Neural crest cell (in vitro differentiated cells): ENCODE measurements around the gene PCBP4. TPM values are rescaled to one million over a fixed set of nuclear protein-coding genes. Genes with fewer than 3 reads are reported as not detected.
A peak's percentile ranks its signal among the peaks of the same experiment; 100 is the strongest.

ENCODE experiments used
- DNase-seq: peaks from one replicate; pipeline ENCODE4 v3.0.0; 2021; ENCODE audit warnings: low read depth, mixed read lengths, low spot score
- H3K27ac Mint-ChIP-seq: one replicate; pipeline ENCODE4 v1.8.0; 2021; ENCODE audit warnings: mild to moderate bottlenecking, mixed read lengths; ENCODE audit not compliant: unreplicated experiment
- H3K27me3 Mint-ChIP-seq: 2 replicates; pipeline ENCODE4 v1.8.0; 2021; ENCODE audit warnings: low read depth, mild to moderate bottlenecking, mixed read lengths
- H3K36me3 Mint-ChIP-seq: 2 replicates; pipeline ENCODE4 v1.8.0; 2021; ENCODE audit warnings: low read depth, mild to moderate bottlenecking, mixed read lengths
- H3K4me1 Mint-ChIP-seq: 2 replicates; pipeline ENCODE4 v1.8.0; 2021; ENCODE audit warnings: mixed read lengths
- H3K4me3 Mint-ChIP-seq: one replicate; pipeline ENCODE4 v1.8.0; 2021; ENCODE audit warnings: mild to moderate bottlenecking, mixed read lengths
- H3K9me3 Mint-ChIP-seq: 2 replicates; pipeline ENCODE4 v1.8.0; 2021; ENCODE audit warnings: mixed read lengths
- CTCF ChIP-seq: fragments of 200-600 bp; sonication (generic); conservative IDR thresholded peaks from 2 replicates; pipeline ENCODE4 v1.5.0; 2021; ENCODE audit warnings: antibody characterized with exemption, mild to moderate bottlenecking
- total RNA-seq: library from RNA; stranded (reverse); gene quantifications from 2 replicates; pipeline ENCODE4 v1.2.1, GENCODE V29; 2021

PCBP4 gene
- total RNA-seq, 1 donor from 2014 or later, result 235 TPM

GRCh38 chr3:52004906-52005395 is 37.7 kb upstream of the PCBP4 start:
- H3K4me1 Mint-ChIP-seq, result peaks cover 46% of the 10 kb centered on the region
- H3K27me3 Mint-ChIP-seq, result peaks cover 5% of the 10 kb centered on the region
- H3K36me3 Mint-ChIP-seq, result no peaks in the 10 kb centered on the region
- peak overlapping the region; percentile 62 for H3K27ac Mint-ChIP-seq
- no peak for TF ChIP-seq CTCF
- no peaks in the 10 kb centered on the region for H3K9me3 Mint-ChIP-seq
- peak overlapping the region; percentile 19 for H3K4me3 Mint-ChIP-seq
- DNase-seq, result no peak

GRCh38 chr3:52004163-52004787 is 37.0 kb upstream of the PCBP4 start:
- Mint-ChIP-seq H3K4me1 (peaks cover 46% of the 10 kb centered on the region), H3K36me3 (no peaks in the 10 kb centered on the region), H3K27me3 (peaks cover 11% of the 10 kb centered on the region), H3K9me3 (no peaks in the 10 kb centered on the region), H3K27ac (no peak overlapping the region), H3K4me3 (peak overlapping the region; percentile 27)
- peak; percentile 62 for TF ChIP-seq CTCF
- DNase-seq, result peak; percentile 65

- H3K4me1 Mint-ChIP-seq, result peaks cover 46% of the 10 kb centered on the region
- H3K27ac Mint-ChIP-seq, result peak overlapping the region; percentile 78
- H3K36me3 Mint-ChIP-seq, result no peaks in the 10 kb centered on the region
- no peak for TF ChIP-seq CTCF
- no peaks in the 10 kb centered on the region for H3K9me3 Mint-ChIP-seq
- peaks cover 21% of the 10 kb centered on the region for H3K27me3 Mint-ChIP-seq
- peak overlapping the region; percentile 54 for H3K4me3 Mint-ChIP-seq
- DNase-seq, result no peak
Measured at GRCh38 chr3:52002748-52003147, 35.5 kb upstream of the PCBP4 start.

GRCh38 chr3:52001443-52001974 is 34.3 kb upstream of the PCBP4 start:
- H3K27me3 Mint-ChIP-seq, result peaks cover 26% of the 10 kb centered on the region
- peak; percentile 77 for DNase-seq
- H3K36me3 Mint-ChIP-seq, result no peaks in the 10 kb centered on the region
- peak; percentile 97 for TF ChIP-seq CTCF
- H3K9me3 Mint-ChIP-seq, result no peaks in the 10 kb centered on the region
- H3K4me3 Mint-ChIP-seq, result peak overlapping the region; percentile 19
- peaks cover 52% of the 10 kb centered on the region for H3K4me1 Mint-ChIP-seq
- H3K27ac Mint-ChIP-seq, result no peak overlapping the region

- Mint-ChIP-seq H3K4me3 (peak overlapping the region; percentile 42), H3K27me3 (peaks cover 30% of the 10 kb centered on the region), H3K9me3 (no peaks in the 10 kb centered on the region), H3K27ac (no peak overlapping the region), H3K4me1 (peaks cover 47% of the 10 kb centered on the region), H3K36me3 (peaks cover 9% of the 10 kb centered on the region)
- DNase-seq, result no peak
- no peak for TF ChIP-seq CTCF
Measured at GRCh38 chr3:51999846-52000245, 32.6 kb upstream of the PCBP4 start.
